BLaER1 treated with 17β-estradiol and CSF1 and Interleukin-3, amounts not matched to agents 10 nM and 100 nM (cell line): ENCODE results near the gene HSPA9.
A peak's percentile ranks its signal among the peaks of the same experiment; 100 is the strongest.

Experiments used
- H3K27ac ChIP-seq, 11 experiments: shearing (Covaris generic); formaldehyde crosslinking; 2 replicates each; pipeline ENCODE4 v1.8.1; 2022
- H3K27me3 ChIP-seq, 11 experiments: shearing (Covaris generic); formaldehyde crosslinking; 2 replicates each; pipeline ENCODE4 v1.8.1; 2022
- H3K36me3 ChIP-seq, 11 experiments: shearing (Covaris generic); formaldehyde crosslinking; 2 replicates each; pipeline ENCODE4 v1.8.1; 2022
- H3K4me1 ChIP-seq, 10 experiments: shearing (Covaris generic); formaldehyde crosslinking; 2 replicates each; pipeline ENCODE4 v1.8.1; 2022
- H3K4me2 ChIP-seq, 11 experiments: shearing (Covaris generic); formaldehyde crosslinking; 2 replicates each; pipeline ENCODE4 v1.8.1; 2022
- H3K4me3 ChIP-seq, 10 experiments: shearing (Covaris generic); formaldehyde crosslinking; 2 replicates each; pipeline ENCODE4 v1.8.1; 2022
- H3K9ac ChIP-seq, 11 experiments: shearing (Covaris generic); formaldehyde crosslinking; 2 replicates each; pipeline ENCODE4 v1.8.1; 2022
- H3K9me3 ChIP-seq, 11 experiments: shearing (Covaris generic); formaldehyde crosslinking; replicated peaks in 1 of 11; 2 replicates each; pipeline ENCODE4 v1.8.1; 2022
- H4K20me1 ChIP-seq, 11 experiments: shearing (Covaris generic); formaldehyde crosslinking; 2 replicates each; pipeline ENCODE4 v1.8.1; 2022
- Cebpa-rat ChIP-seq, 11 experiments: shearing (Covaris generic); IDR thresholded peaks; 2 replicates each; pipeline ENCODE4 v1.8.1; 2022

HSPA9 gene

DNA sequence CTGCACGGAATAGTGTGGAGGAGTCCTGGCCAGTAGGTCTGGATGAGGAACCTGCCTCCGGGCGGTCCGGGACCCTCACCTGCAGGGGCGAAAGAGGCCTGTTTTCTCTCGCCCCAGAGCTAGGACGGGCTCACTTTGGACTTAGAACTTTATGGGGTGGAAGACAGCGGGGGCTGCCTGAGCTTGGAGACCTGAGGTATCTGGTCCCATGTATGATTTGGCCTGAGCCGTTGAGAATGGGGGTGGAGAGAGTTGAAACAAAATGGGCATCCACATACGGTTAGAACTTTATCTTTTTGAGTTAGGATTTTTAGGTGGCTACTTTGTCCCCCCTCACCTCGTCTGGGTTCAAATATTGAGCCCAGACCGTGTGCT, 31.5 kb downstream of the HSPA9 start:
- H3K36me3 ChIP-seq: peaks cover 13 to 37% (median 31%) of the 10 kb centered on the region in 11 experiments; a peak in 20 of 22 replicates
- peaks cover 53 to 68% (median 61%) of the 10 kb centered on the region in 10 experiments for H3K4me1 ChIP-seq
- H3K4me3 ChIP-seq: peak overlapping the region; percentile 97 to 100 (median 98)
- TF ChIP-seq Cebpa-rat (IDR thresholded peaks at IDR 0.05): no peak
- no peaks in the 10 kb centered on the region for H3K27me3 ChIP-seq
- peaks cover 30 to 72% (median 60%) of the 10 kb centered on the region in 11 experiments; a peak in 21 of 22 replicates for H4K20me1 ChIP-seq
- H3K9ac ChIP-seq: peak overlapping the region; percentile 96 to 100 (median 99)
- no peaks in the 10 kb centered on the region for H3K9me3 ChIP-seq
- H3K4me2 ChIP-seq: peak overlapping the region; percentile 82 to 99 (median 96)
- H3K27ac ChIP-seq: peak overlapping the region; percentile 97 to 100 (median 99)

DNA sequence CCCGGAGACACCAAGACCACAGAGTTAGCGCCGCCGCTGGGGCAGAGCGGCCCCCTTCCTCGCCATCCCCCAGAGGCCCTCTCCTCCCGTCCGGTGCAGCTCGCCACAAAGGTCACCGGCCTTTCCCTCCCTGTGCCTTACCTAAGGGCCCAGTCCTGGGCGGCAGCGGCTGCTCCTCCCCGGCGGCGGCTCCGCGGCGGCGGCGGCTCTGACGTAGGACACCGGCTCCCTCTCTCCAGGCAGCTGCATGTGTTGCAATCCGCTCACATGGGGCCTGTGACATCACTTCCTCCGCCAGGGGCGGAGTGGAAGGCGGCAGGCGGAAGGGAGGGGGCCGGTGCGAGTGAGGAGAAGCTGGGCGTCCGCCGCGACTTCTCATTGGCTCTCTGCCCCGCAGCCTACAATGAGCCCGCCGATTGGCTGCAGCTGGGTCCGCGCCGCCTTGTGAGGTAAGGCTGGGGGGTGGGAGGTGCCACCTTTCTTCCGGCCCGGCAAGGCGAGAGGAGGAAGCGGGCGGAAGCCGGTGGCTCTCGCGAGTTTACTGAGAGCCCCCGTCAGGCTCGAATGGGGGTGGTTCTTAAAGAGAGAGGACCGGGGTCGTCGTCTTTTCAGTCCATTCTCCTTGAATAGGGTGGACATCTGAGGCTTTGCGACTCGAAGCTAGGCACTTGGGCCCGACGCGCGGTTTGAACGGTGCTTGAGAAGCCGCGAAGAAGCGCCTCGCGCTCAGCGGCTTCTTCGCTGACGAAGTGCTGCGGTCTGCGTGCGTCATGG, 32.1 kb downstream of the HSPA9 start, which contains the start of gene ETF1:
TSS of gene ETF1 (minus strand) at position 281 of the 774 bp plus-strand sequence. CDS start 318 bp downstream, outside the sequence.
- Histone ChIP-seq H3K9ac (peak within 1 kb of the TSS; percentile 96 to 100 (median 99)), H3K9me3 (no peaks in the 10 kb centered on the region), H3K4me3 (peak within 1 kb of the TSS; percentile 97 to 100 (median 98)), H3K27ac (peak within 1 kb of the TSS; percentile 97 to 100 (median 99)), H3K4me2 (peak within 1 kb of the TSS; percentile 88 to 99 (median 96)), H3K36me3 (peaks cover 13 to 42% (median 37%) of the 10 kb centered on the region in 11 experiments; a peak in 21 of 22 replicates), H4K20me1 (peaks cover 29 to 72% (median 60%) of the 10 kb centered on the region in 11 experiments; a peak in 21 of 22 replicates), H3K4me1 (peaks cover 49 to 69% (median 61%) of the 10 kb centered on the region in 10 experiments), H3K27me3 (no peaks in the 10 kb centered on the region)
- TF ChIP-seq Cebpa-rat (IDR thresholded peaks at IDR 0.05): peak; percentile 82 to 99 (median 96)

DNA sequence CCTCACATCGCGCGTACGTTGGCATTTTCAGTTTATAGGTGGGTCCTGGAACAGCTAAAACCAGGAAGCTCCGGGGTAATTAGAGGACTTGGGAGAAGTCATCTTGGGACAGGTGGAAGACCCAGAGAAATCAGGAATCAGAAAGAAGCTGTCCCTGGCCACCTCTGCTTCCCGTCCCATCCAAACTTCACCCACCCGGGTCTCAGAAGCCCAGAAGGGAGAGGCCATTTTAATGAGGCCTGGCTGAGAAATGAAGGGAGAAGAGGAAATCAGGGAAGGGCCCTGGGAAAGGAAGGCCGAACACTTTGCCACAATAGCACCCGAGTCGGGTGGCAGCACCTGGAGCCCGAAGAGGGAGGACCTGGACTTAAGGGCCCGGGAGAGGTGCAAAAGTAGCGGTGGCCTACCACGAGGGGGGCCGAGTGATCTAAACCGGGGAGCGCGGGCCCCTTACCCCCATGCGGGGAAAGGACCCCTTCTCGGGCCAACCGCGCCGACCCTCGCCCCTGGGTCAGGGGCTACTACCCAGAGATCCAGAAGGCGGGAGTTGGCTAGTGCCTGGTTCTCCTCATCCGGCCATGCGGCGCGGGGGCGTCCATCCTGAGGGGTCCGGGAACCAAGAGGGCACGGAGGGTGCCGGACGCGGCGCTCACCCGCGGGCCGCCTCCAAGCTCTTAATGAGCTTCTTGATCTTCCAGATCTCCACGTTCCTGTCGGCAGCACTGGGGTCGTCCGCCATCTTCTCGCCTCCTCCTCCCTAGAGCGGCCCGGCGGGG, 32.8 kb downstream of the HSPA9 start:
- Histone ChIP-seq H3K4me2 (peak overlapping the region; percentile 76 to 97 (median 88)), H3K4me3 (peak overlapping the region; percentile 97 to 100 (median 98)), H3K9me3 (no peaks in the 10 kb centered on the region), H3K36me3 (peaks cover 13 to 45% (median 39%) of the 10 kb centered on the region in 11 experiments; a peak in 21 of 22 replicates), H3K27ac (peak overlapping the region; percentile 95 to 100 (median 99)), H3K4me1 (peaks cover 49 to 66% (median 56%) of the 10 kb centered on the region in 10 experiments), H3K27me3 (no peaks in the 10 kb centered on the region), H3K9ac (peak overlapping the region; percentile 96 to 100 (median 99)), H4K20me1 (peaks cover 33 to 73% (median 61%) of the 10 kb centered on the region in 11 experiments; a peak in 21 of 22 replicates)
- no peak for TF ChIP-seq Cebpa-rat (IDR thresholded peaks at IDR 0.05)

DNA sequence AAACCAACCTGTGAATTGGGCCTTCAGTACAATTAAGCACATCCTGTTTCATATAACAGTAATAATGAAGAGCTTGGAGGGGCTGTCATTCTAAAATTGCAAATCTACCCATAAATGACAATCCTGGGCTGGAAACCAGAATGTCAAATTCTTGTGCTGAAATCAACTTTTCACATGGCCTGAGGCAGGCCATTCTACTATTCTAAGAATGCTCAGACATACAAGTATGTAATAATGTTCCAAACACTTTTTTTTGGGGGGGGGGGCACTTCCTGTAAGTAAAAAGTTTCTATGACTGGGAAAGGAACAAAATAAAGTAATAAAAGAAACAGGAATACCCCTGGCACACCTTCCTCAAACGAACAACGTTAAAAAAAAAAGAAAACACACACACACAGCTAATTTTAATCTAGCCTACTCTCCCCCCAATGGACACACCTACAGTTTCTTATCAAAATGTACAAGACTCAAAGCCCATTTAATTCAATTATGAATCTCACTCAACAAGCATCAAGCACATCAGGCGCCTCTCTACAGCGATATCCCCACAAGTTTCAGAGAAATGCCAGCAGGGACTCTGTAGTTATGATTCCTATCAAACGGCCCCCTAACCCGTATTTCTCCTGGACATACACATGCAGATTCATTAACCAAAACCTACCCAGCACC, 33.6 kb downstream of the HSPA9 start:
- no peaks in the 10 kb centered on the region for H3K9me3 ChIP-seq
- peak overlapping the region; percentile 97 to 100 (median 98) for H3K4me3 ChIP-seq
- H3K36me3 ChIP-seq: peaks cover 16 to 52% (median 46%) of the 10 kb centered on the region in 11 experiments; a peak in 21 of 22 replicates
- peaks cover 48 to 66% (median 51%) of the 10 kb centered on the region in 10 experiments for H3K4me1 ChIP-seq
- peak overlapping the region; percentile 95 to 100 (median 99) for H3K27ac ChIP-seq
- H3K4me2 ChIP-seq: peak overlapping the region; percentile 76 to 97 (median 88)
- H3K27me3 ChIP-seq: no peaks in the 10 kb centered on the region
- no peak for TF ChIP-seq Cebpa-rat (IDR thresholded peaks at IDR 0.05)
- peak overlapping the region; percentile 96 to 100 (median 99) for H3K9ac ChIP-seq
- H4K20me1 ChIP-seq: peaks cover 40 to 73% (median 64%) of the 10 kb centered on the region in 11 experiments

DNA sequence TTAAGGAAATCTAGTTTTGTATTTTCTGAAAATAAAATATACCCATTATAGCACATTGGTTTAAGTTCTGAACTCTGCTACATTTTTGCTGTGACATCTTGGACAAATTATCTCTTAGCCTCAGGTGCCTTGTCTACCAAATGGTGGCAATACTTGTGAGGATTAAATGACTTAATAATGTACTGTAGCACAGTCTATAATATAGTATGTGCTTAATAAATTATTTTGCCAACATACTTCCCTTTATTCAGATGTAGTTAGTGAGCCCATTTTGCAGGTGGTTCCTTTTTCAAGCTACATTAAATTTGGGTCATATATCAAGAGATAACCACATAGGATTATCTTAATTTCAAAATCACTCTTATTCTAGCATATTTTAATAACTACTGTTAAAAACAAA, 35.4 kb downstream of the HSPA9 start:
- Histone ChIP-seq H3K4me2 (peak overlapping the region; percentile 76 to 97 (median 88); a peak in 20 of 22 replicates), H3K9me3 (no peaks in the 10 kb centered on the region), H4K20me1 (peaks cover 59 to 85% (median 78%) of the 10 kb centered on the region in 11 experiments), H3K36me3 (peaks cover 26 to 70% (median 62%) of the 10 kb centered on the region in 11 experiments), H3K4me1 (peaks cover 29 to 50% (median 34%) of the 10 kb centered on the region in 10 experiments), H3K27ac (no peak overlapping the region), H3K9ac (peak overlapping the region in 1 of 11 experiments; percentile 96; a peak in 1 of 22 replicates), H3K27me3 (no peaks in the 10 kb centered on the region), H3K4me3 (peak overlapping the region in 2 of 10 experiments; percentile 98 to 99; a peak in 1 of 20 replicates)
- TF ChIP-seq Cebpa-rat (IDR thresholded peaks at IDR 0.05): no peak

DNA sequence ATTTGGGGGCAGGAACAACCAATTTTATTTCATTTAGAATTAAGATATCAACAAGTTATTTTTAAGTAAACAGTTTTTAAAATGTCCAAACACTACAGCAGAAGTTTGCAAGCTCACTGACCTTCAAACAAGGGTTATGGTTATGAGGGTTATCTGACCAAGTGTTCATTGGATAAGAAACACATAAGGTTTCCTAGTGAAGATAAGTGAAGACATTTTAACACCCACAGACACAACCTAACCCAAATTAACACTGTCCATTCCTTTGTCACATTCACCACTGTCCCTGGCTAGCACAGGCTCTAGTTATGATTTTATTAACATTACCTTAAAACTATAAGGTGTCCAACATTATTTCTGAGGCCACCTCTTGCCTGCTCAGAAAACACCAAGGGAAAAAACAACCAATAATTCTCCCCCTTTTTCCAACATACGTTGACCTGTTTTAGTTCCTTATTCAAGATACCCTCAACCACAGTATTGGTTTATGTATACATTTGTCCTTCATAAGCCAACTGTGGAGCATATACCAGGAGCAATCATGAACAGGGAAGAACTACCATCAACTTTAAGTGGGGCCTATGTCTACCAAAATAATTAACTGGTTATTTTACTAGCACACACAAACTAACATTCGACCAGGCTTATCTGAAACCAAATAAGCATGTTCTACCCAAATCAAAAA, 36.1 kb downstream of the HSPA9 start:
- peaks cover 22 to 45% (median 28%) of the 10 kb centered on the region in 10 experiments for H3K4me1 ChIP-seq
- H3K9me3 ChIP-seq: no peaks in the 10 kb centered on the region
- H3K27ac ChIP-seq: peak overlapping the region in 2 of 11 experiments; percentile 7 to 13; a peak in 1 of 22 replicates
- H3K27me3 ChIP-seq: no peaks in the 10 kb centered on the region
- H3K36me3 ChIP-seq: peaks cover 33 to 77% (median 69%) of the 10 kb centered on the region in 11 experiments
- TF ChIP-seq Cebpa-rat (IDR thresholded peaks at IDR 0.05): no peak
- no peak overlapping the region for H3K4me3 ChIP-seq
- peak overlapping the region in 9 of 11 experiments; percentile 8 to 97 (median 88); a peak in 13 of 22 replicates for H3K4me2 ChIP-seq
- H4K20me1 ChIP-seq: peaks cover 66 to 87% (median 85%) of the 10 kb centered on the region in 11 experiments
- no peak overlapping the region for H3K9ac ChIP-seq

DNA sequence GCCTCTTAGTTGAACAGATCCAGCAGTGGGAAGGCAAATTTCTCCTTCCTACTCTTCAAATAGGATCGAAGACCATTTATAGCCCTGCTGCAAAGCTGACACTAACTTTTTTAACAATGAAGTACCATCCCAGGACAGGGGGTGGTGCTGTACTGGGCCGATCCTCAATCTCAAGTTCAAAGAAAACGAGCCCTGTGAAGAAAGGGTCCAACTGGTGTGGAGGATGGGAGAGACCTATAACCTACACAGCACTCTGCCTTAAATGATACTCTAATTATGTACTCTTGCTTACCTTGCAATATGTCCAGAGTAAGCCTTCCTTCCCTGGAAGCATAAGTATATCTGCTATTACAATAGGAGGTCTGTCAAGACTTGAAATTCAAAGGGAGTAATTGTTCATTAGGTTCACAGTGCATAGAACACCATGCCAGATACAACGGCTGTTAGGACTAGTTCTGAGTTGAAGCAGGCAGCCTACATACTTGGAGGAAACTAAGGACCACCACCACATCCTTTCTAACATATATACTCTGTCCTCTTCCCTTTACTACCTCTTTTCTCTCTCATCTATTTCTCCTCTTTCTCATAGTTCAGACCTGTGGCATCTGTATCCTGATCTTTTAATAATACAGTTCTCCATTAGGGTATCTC, 38.4 kb downstream of the HSPA9 start:
- Histone ChIP-seq H3K9ac (0 out of 22 replicates have a peak overlapping the region, but pooled peaks of 1 of the 11 experiments have one; percentile 16), H3K4me3 (no peak overlapping the region), H3K4me2 (no peak overlapping the region; a peak in 1 of 22 replicates), H4K20me1 (peaks cover 89 to 100% (median 100%) of the 10 kb centered on the region in 11 experiments), H3K27me3 (no peaks in the 10 kb centered on the region), H3K27ac (no peak overlapping the region), H3K9me3 (no peaks in the 10 kb centered on the region), H3K4me1 (peaks cover 22 to 55% (median 28%) of the 10 kb centered on the region in 10 experiments), H3K36me3 (peaks cover 51 to 98% (median 92%) of the 10 kb centered on the region in 11 experiments)
- TF ChIP-seq Cebpa-rat (IDR thresholded peaks at IDR 0.05): no peak
